GM18873 (cell line): ENCODE results near the gene DDX46.
"Not testable (repeated sequence)": the region's sequence is repeated elsewhere in the genome, so short reads cannot be mapped to it uniquely, and the experiment has no call there.

Source experiments
- ATAC-seq: cut with Tn5 transposase; IDR thresholded peaks from one replicate; pipeline ENCODE4 v1.9.1; 2021; ENCODE audit warnings: mild to moderate bottlenecking, moderate library complexity, moderate number of reproducible peaks; ENCODE audit not compliant: unreplicated experiment, low FRiP score

DDX46 gene, protein sequence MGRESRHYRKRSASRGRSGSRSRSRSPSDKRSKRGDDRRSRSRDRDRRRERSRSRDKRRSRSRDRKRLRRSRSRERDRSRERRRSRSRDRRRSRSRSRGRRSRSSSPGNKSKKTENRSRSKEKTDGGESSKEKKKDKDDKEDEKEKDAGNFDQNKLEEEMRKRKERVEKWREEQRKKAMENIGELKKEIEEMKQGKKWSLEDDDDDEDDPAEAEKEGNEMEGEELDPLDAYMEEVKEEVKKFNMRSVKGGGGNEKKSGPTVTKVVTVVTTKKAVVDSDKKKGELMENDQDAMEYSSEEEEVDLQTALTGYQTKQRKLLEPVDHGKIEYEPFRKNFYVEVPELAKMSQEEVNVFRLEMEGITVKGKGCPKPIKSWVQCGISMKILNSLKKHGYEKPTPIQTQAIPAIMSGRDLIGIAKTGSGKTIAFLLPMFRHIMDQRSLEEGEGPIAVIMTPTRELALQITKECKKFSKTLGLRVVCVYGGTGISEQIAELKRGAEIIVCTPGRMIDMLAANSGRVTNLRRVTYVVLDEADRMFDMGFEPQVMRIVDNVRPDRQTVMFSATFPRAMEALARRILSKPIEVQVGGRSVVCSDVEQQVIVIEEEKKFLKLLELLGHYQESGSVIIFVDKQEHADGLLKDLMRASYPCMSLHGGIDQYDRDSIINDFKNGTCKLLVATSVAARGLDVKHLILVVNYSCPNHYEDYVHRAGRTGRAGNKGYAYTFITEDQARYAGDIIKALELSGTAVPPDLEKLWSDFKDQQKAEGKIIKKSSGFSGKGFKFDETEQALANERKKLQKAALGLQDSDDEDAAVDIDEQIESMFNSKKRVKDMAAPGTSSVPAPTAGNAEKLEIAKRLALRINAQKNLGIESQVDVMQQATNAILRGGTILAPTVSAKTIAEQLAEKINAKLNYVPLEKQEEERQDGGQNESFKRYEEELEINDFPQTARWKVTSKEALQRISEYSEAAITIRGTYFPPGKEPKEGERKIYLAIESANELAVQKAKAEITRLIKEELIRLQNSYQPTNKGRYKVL

DNA sequence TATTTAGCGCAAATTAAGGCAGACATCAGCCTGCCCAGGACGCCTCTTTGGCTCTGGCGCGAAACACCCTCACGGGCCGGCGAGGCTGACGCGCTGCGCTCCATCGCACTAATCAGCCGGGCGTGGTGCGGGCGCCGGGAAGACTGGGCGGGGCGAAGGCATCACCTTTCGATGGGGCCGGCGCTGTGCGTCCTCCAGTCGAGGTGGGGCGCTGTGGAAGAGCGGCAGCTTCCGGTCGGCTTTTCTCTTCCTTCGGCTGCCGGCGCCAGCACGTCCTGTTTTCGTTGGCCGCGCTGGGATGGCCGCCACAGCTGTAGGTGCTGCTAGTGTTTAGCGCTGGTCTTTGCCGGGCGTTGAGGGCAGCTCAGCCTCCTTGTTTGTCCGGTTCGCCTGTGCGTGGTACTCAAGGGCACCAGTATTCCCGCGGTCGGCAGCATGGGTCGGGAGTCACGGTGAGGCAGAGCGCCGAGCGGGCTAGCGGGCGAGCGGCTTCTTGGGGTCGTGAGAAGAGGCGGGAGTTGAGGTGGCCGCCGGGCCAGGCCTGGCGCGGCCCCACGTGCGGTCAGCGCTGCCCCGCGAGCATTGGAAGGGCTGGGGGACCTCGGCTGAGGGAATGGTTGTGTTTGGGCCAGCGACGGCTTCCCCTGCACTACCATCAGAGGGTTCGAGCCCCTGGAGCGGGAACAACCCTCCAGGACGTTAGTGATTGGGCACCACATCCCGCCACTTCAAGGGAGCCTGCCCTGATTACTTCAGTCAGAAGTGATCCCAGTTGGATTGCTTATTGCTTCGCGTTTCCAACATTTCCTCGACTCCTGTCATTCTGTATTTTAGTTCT lies at the start of gene DDX46:
Gene DDX46, plus strand, starts transcription at position 276 of the 838 bp plus-strand sequence. Its CDS starts 160 bp downstream, at position 436.
- peak; percentile 93 for ATAC-seq

DNA sequence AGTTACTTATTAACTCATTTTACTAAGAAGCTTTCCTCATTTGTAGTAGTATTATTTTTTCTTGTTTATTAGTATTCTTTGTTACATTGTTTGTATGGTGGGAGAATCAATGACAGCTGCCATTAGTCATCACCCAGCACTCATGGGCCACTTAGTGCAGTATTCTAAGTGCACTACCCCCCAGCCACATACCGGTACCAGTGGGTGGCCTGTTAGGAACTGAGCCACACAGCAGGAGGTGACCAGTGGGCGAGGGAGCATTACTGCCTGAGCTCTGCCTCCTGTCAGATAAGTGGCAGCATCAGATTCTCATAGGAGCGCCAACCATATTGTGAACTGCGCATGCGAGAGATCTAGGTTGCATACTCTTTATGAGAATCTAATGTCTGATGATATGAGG lies 44.5 kb upstream of the DDX46 start:
- ATAC-seq, result no peak

DNA sequence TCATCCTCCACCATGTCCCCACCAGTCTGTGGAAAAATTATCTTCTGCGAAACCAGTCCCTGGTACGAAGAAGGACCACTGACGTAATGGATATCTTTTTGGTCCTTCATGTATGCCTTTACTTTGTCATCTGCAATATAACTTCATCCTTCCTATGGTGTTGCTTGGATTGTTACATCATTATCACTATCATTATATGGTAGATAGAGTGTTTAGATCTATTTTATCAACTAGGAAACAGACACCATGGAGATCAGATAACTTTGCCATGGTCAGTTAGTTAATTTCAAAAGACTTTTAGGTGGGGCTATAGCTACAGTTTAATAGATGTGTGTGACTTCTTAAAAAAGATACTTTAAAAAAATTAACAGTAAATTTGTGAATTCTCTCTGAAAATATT lies 44.0 kb upstream of the DDX46 start:
- ATAC-seq, result no peak

DNA sequence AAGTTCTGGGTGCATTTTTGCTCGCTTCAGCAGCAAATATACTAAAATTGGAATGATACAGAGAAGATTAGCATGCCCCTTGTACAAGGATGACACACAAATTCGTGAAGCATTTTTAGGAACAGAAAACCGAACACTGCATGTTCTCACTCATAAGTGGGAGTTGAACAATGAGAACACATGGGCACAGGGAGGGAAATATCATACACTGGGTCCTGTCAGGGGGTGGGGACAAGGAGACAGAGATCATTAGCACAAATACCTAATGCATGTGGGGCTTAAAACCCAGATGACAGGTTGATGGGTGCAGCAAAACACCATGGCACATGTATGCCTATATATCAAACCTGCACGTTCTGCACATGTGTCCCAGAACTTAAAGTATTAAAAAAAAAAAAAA lies 43.1 kb upstream of the DDX46 start:
- not testable (repeated sequence) for ATAC-seq

DNA sequence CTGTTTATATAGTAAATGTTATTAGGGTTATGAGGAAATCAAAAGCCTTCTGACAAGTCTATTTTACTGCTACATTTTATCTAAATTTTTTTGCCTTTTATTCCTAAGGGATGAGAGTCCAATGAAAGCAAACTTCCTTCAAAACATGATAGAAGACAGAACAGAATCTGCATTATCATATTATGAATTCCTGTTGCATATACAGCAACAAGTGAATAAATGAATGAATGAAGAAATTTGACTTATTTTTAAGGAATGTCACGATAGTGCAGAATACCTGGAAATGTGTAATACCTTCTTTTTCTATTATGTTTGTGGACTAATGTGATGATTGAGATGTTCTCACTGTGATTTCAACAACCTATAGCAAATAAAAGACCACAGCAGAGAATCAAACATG lies 33.7 kb upstream of the DDX46 start:
- no peak for ATAC-seq

DNA sequence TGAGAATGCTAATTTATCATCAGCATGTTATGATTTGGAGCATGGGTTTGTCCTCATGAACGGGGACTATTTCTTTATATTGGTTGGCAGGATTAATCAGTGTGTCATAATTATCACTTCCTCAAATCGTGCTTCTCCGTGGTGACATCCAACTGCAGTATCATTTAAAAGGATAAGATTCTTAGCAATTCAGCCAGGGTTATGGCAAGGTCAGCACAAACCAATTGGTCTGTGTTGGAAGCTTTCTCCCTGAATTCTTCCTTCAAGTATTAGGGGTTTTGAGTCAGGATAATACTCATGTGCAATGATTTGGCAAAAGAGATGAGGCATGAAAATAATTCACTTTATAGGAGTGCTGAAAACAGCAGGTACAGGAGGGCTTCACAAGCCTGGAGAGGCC lies 25.8 kb upstream of the DDX46 start:
- no peak for ATAC-seq

DNA sequence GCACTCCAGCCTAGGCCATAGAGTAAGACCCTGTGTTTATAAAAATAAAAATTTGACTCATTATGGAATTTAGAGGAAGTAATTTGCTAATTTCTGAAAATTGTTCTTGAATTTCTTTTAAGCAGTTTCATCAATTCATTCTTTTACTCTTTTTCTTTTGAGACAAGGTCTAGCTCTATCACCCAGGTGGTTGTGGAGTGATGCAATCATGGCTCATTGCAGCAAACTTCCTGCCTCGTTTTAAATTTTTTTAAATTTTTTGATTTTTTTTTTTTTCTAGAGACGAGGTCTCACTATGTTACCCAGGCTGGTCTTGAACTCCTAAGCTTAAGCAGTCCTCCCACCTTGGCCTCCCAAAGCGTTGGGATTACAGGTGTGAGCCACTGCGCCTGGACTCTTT lies 23.3 kb upstream of the DDX46 start:
- no peak for ATAC-seq

DNA sequence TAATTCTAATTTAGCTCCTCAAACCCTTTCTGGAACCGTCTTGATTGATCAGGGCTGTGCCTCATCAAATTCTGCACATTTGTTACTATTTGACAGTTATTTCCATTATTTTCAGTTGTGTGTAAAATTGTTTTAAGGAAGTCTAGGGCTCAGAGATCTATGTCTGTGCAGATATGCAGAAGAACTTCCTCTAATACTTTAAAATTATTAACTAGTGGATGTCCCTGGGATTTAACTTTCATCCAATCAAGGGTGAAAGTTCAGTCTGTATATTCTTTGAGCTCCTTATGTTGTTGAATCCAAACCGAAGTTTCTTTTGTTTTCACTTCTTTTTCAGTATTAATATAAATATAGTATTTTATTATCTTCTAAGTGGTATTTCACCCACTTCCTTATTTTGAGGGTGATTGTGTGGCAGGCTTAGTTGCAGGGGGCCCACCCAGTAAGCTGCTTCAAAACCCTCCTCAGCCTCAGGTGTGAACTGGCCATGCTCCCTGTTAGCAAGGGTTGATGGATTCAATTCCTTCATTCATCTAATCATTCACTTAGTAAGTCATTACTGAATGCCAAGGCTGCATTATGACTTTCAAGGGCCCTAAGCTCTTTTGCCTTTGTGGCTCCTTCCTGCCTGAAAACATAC lies 22.3 kb upstream of the DDX46 start:
- no peak for ATAC-seq

DNA sequence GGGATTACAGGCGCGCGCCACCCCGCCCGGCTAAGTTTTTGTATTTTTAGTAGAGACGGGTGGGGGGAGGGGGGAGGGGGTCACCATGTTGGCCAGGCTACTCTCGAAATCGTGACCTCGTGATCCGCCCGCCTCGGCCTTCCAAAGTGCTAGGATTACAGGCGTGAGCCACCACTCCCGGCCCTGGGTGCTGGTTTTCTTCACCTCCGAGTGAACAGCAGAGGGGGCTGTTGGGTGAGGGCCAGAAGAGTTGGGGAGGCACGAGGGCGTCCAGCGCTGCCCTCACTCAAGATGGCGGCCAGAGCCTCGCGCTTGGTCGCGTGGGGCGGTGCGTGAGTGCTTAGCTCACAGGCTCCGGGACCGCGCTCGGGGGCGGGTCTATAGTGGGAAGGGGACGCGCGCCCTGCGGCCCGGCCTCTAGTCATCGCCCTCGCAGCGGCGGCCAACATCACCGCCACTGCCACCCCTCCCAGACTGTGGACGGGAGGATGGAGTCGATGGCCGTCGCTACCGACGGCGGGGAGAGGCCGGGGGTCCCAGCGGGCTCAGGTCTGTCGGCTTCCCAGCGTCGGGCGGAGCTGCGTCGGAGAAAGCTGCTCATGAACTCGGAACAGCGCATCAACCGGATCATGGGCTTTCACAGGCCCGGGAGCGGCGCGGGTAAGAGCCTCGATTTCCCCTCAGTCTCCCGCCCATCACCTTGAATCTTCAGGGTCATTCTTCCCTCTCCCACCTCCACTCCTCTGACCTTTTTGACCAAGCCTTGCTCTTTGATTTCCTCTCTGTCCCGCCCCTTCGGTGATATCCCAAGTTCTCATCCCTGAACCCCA lies 20.2 kb upstream of the DDX46 start, which contains the start of gene CAMLG:
Gene CAMLG, plus strand, starts transcription at position 416 of the 830 bp plus-strand sequence. Its CDS starts 73 bp downstream, at position 489.
- ATAC-seq, result peak; percentile 92

DNA sequence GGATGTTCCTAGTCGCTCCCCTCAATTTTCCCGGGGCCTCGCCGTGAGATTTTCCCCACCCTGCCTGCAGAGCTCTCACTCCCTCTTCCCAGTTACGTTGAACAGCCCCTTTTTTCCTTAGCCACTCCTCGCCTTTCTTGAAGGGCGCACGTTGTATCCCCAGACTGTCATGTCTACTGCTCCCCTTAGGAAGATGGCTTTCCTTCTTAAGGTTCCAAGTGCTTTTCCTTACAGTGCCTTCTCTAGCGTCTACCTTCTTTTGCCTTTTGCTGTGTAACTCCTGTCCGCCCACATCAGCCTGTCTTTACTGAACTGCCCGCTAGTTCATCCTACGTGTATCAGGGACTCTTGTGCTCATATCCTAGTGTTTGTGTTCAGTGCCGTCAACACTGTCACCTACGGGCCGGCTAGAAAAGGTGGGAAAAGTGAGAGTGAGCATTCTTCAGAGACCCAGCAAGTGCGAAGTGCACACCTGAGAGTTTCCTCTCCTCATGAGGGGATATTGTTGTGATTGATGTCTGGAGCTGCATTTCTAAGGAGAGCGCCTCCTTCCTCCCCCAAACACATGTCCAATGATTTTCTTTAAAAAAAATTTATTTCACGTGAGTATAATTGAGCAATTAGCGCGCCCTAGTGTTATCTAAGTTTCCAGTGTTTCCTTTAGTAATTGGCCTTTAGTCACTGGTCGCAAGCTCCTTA lies 19.5 kb upstream of the DDX46 start:
- ATAC-seq, result no peak

DNA sequence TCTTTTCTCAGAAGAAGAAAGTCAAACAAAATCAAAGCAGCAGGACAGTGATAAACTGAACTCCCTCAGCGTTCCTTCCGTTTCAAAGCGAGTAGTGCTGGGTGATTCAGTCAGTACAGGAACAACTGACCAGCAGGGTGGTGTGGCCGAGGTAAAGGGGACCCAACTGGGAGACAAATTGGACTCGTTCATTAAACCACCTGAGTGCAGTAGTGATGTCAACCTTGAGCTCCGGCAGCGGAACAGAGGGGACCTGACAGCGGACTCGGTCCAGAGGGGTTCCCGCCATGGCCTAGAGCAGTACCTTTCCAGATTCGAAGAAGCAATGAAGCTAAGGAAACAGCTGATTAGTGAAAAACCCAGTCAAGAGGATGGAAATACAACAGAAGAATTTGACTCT lies 17.5 kb upstream of the DDX46 start:
- ATAC-seq, result no peak

DNA sequence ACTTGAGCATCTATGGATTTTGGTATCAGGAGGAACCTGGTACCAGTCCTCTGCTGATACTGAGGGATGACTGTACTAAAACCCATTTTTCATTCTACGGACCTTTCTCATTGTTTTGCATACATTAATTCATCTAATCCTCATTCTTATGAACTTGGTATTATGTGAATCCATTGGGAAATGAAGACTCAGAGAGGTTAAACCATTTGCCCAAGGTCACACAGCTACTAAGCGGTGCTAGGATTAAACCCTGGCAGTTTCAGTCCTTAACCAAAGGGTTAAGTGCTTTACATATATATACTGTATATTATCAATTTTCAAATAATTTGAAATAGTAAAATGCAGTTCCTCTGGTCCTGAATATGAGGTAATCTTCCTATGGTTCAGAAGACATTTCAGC lies 16.4 kb upstream of the DDX46 start:
- ATAC-seq, result no peak

DNA sequence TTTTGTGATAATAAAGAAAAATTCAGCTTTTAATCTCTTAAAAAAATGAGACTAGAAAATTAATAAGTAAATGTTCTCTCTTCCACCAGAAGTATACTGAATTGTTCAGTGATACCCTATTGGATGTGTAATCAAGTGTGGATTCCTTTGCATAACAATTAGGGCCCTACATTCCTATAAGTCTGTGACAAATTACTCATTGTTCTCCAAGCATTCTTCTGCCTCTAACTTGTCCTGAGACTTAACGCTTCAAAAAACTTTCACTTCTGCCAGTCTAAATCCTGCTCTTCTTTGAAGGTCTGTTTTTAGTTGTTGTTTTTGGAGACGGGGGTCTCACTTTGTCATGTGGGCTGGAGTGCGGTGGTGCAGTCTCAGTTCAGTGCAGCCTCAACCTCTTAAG lies 9.2 kb upstream of the DDX46 start:
- ATAC-seq, result no peak

DNA sequence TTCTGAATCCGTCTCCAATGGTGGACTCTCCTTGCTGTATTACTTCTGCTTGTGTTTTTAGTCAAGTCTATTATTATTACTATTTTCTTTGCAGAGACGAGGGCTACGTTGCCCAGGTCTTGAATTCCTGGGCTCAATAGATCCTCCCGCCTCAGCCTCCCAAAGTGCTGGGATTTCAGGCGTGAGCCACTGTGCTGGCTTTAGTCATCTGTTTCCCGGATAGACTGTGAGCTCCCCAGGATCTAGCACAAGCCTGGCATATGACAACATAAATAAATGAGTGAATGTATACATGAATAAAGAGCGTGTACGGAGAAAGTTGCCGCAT lies 439 bp upstream of the DDX46 start:
- ATAC-seq, result no peak

DNA sequence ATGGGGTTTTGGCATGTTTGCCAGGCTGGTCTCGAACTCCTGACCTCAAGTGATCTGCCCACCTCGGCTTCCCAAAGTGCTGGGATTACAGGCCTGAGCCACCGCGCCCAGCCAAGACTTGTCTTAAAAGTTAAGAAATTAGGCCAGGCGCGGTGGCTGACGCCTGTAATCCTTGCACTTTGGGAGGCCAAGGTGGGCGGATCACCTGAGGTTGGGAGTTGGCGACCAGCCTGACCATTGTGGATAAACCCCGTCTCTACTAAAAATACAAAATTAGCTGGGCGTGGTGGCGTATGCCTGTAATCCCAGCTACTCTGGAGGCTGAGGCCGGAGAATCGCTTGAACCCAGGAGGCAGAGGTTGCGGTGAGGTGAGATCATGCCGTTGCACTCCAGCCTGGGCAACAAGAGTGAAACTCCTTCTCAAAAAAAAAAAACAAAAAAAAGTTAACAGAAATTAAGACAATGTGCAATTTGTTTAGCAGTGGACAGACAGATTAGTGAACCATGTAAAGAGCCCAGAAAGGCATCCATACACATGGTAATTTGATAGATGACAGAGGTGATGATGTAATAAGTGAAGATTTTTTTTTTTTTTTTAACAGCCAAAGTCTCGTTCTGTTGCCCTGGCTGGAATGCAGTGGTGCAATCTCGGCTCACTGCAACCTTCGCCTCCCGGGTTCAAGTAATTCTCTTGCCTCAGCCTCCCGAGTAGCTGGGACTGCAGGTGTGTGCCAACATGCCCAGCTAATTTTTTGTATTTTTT lies 9.1 kb downstream of the DDX46 start:
- not testable (repeated sequence) for ATAC-seq

DNA sequence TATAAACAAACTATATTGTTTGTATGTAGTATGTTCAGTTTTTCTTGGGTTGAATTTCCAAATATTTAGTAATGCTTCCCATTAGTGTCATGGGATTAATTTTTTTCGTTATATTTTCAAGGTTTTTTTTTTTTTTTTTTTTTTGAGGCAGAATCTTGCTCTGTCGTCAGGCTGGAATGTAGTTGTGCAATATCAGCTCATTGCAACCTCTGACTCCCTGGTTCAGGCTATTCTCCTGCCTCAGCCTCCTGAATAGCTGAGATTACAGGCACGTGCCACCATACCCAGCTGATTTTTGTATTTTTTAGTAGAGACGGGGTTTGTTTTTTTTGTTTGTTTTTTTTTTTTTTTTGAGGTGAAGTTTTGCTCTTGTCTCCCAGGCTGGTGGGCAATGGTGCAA lies 10.6 kb downstream of the DDX46 start:
- ATAC-seq, result no peak

DNA sequence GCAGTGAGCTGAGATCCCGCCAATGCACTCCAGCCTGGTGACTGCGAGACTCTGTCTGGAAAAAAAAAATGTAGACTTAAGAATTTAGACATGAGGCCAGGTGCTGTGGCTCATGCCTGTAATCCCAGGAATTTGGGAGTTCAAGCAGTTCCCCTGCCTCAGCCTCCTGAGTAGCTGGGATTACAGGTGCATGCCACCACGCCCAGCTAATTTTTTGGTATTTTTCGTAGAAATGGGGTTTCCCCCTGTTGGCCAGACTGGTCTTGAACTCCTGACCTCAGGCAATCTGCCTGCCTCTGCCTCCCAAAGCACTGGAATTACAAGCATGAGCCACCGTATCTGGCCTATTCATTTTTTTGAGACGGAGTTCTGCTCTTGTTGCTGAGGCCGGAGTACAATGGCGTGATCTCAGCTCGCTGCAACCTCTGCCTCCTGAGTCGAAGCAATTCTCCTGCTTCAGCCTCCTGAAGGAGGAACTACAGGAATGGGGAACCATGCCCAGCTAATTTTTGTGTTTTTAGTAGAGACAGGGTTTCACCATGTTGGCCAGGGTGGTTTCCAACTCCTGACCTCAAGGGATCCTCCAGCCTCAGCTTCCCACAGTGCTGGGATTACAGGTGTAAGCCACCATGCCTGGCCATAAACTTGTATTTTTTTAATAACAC lies 14.0 kb downstream of the DDX46 start:
- ATAC-seq, result no peak
